ENCODE measurements around the gene TCF12. TPM values are rescaled to one million over a fixed set of nuclear protein-coding genes. Genes with fewer than 3 reads are reported as not detected.

Gene TCF12
- total and polyA plus RNA-seq, 2 of the 8 experiments (the other 6 are each of a cell fraction or from before 2014, with no cell fraction given): 85.8 to 101 TPM

DNA sequence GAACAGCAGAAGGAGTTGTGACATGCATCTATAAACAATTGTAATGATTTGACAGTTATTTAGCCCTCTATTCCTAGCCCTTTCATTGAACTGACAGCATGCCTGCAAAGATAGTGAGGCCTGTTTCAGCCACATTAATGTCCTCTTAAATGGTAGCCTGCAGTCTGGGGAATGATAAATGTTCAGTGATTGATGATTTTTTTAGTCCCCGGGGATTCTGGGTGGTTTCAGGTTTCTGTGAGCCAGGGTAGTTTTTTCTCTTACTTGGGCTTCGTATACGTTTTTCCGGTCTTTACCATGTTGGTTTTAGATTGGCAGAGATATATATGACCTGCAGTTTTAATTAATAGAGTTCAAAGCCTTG, 172.0 kb downstream of the TCF12 start:
- H2BK12ac ChIP-seq (ENCODE audit: low read depth, low read length): no peak overlapping the region
- no peak overlapping the region for H3K56ac ChIP-seq (replicated peaks; ENCODE audit: insufficient read length, low read depth, low read length)
- H3K9ac ChIP-seq (replicated peaks in 1 of 4; ENCODE audit: extremely low read depth in 1 of 4, low read depth in 3 of 4, low read length in 3 of 4): no peak overlapping the region
- H3K4ac ChIP-seq (replicated peaks; ENCODE audit: insufficient read length, low read depth, low read length): no peak overlapping the region
- DNase-seq (ENCODE audit: low read depth in 1 of 2, low spot score in 2 of 2): no peak
- peaks cover 0 to 38% of the 10 kb centered on the region in 2 experiments; a peak in 2 of 4 replicates for H3K79me2 ChIP-seq (ENCODE audit: control insufficient read depth in 1 of 2, insufficient read depth in 2 of 2, low read length in 2 of 2)
- no peak overlapping the region for H4K8ac ChIP-seq (ENCODE audit: extremely low read depth, insufficient read depth, low read length)
- H2BK20ac ChIP-seq (ENCODE audit: low read length): no peak overlapping the region
- no peak overlapping the region for H4K91ac ChIP-seq (replicated peaks; ENCODE audit: insufficient read length, low read length)
- no peak for FAIRE-seq
- no peaks in the 10 kb centered on the region; a peak in 2 of 8 replicates for H3K36me3 ChIP-seq (ENCODE audit: control insufficient read depth in 2 of 4, insufficient read depth in 4 of 4, low read length in 3 of 4)
- 89% methylated on average over 4 of the region's 4 CpGs; no CpG with 5 or more reads in 1 of the 2 experiments for WGBS, 2 experiments (ENCODE audit: extremely low coverage in 1 of 2, insufficient coverage in 1 of 2, insufficient read length in 1 of 2, insufficient replicate concordance in 2 of 2, low coverage in 1 of 2, low lambda C conversion rate in 2 of 2, missing lambda C conversion rate in 1 of 2)
- H3K27ac ChIP-seq (ENCODE audit: low read depth, low read length): no peak overlapping the region
- TF ChIP-seq RNF2 (IDR thresholded peaks at IDR 0.05; ENCODE audit: borderline replicate concordance, low read depth, low read length, missing control alignments, poor library complexity, severe bottlenecking) (no peak), GABPA (IDR thresholded peaks at IDR 0.05; ENCODE audit: borderline replicate concordance, insufficient read depth, low read length) (no peak), TCF12 (IDR thresholded peaks at IDR 0.05; ENCODE audit: low read depth, low read length) (no peak)
- no peak overlapping the region for H4K5ac ChIP-seq (ENCODE audit: insufficient read length, low read depth, low read length)
- no peaks in the 10 kb centered on the region for H3K79me1 ChIP-seq (ENCODE audit: low read depth, low read length)
- H3K23me2 ChIP-seq (ENCODE audit: low read depth, low read length): no peaks in the 10 kb centered on the region
- H2AFZ ChIP-seq (ENCODE audit: low read length): no peak overlapping the region
- H3K27me3 ChIP-seq (replicated peaks in 1 of 4; ENCODE audit: control insufficient read depth in 3 of 4, extremely low read depth in 1 of 4, insufficient read depth in 3 of 4, low read length in 3 of 4): no peaks in the 10 kb centered on the region
- H3K4me1 ChIP-seq (replicated peaks in 1 of 4; ENCODE audit: control insufficient read depth in 3 of 4, insufficient read depth in 4 of 4, low read length in 3 of 4): peaks cover 0 to 9% (median 1%) of the 10 kb centered on the region in 4 experiments; a peak in 2 of 7 replicates
- no peak overlapping the region for H3K18ac ChIP-seq (ENCODE audit: extremely low read depth, low read length)
- H3K14ac ChIP-seq (ENCODE audit: insufficient read length): no peak overlapping the region
- H4K20me1 ChIP-seq (replicated peaks in 1 of 2; ENCODE audit: control insufficient read depth in 1 of 2, insufficient read depth in 2 of 2, low read length in 2 of 2): peaks cover 2% of the 10 kb centered on the region in 2 experiments
- ChIA-PET POLR2A (ENCODE audit: partially characterized antibody) (interaction anchor here (0.6 kb wide), 1 partner anchor 97 kb away, joined by 4 read pairs; no protein-coding TSS in a partner anchor), CTCF (ENCODE audit: partially characterized antibody) (no interaction called here)
- no peak overlapping the region for H3K4me2 ChIP-seq (ENCODE audit: insufficient read depth in 1 of 2, low read depth in 2 of 2, low read length in 2 of 2)
- no peak overlapping the region for H2BK15ac ChIP-seq (ENCODE audit: low read length)
- H2BK5ac ChIP-seq (ENCODE audit: low read depth, low read length): no peak overlapping the region
- H3K9me3 ChIP-seq (ENCODE audit: insufficient read depth in 2 of 2, low read depth in 1 of 2, low read length in 1 of 2): no peaks in the 10 kb centered on the region
- H2AK5ac ChIP-seq (ENCODE audit: low read depth, low read length): no peak overlapping the region
- H3K23ac ChIP-seq (ENCODE audit: insufficient read length): no peak overlapping the region
- no peak overlapping the region for H3K4me3 ChIP-seq (ENCODE audit: extremely low read depth in 1 of 4, insufficient read depth in 2 of 4, low read depth in 3 of 4, low read length in 4 of 4)
- H2BK120ac ChIP-seq (replicated peaks; ENCODE audit: low read depth, low read length): no peak overlapping the region
